OCI-LY3 (cell line): ENCODE data around the gene NES.

ENCODE experiments used
- CTCF ChIP-seq: fragments of 200-600, 300-600 bp; sonication (generic); IDR thresholded peaks from 2 replicates; pipeline ENCODE4 v1.5.1; 2014; ENCODE audit warnings: antibody characterized with exemption, low read length, low read depth
- EZH2phosphoT487 ChIP-seq: fragments of 200-600 bp; shearing (Covaris generic); IDR thresholded peaks from 2 replicates; pipeline ENCODE4 v1.6.1; 2018; ENCODE audit warnings: antibody characterized with exemption, mixed run types, low read depth

DNA sequence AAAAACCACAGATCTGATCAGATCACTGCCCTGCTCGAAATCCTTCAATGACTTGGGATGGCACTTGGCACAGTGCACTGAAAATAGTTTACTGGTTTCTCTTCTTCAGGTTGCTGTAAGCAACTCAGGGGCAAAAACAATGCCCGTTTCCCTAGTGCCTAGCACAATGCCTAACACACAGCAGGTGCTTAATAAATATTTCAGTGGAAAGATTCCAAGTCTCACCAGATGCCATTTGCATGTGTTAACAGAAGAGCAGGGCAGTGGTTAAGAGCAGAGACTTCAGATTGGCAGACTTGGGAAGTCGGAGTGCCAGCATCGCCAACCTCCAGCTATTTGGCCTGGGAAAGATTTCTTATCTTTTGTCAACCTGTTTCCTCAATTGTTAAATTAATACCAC lies 40.1 kb upstream of the NES start:
- no peak for TF ChIP-seq CTCF
- TF ChIP-seq EZH2phosphoT487: no peak
